GM12874 (cell line): ENCODE data around the gene IFNAR1.

Source experiments
- CTCF ChIP-seq: IDR thresholded peaks from 2 replicates; pipeline ENCODE4 v1.5.1; 2011; ENCODE audit warnings: low read depth, mild to moderate bottlenecking, control low read depth, low read length, moderate library complexity; ENCODE audit not compliant: insufficient read depth

IFNAR1 gene

GRCh38 chr21:33334191-33334590 is 9.4 kb downstream of the IFNAR1 start:
- TF ChIP-seq CTCF: no peak

- TF ChIP-seq CTCF: no peak
These were observed 10.1 kb downstream of the IFNAR1 start for GRCh38 chr21:33334824-33335223.

GRCh38 chr21:33339135-33339534 is 14.4 kb downstream of the IFNAR1 start:
- no peak for TF ChIP-seq CTCF

- no peak for TF ChIP-seq CTCF
These were observed 15.1 kb downstream of the IFNAR1 start for GRCh38 chr21:33339918-33340317.

- TF ChIP-seq CTCF: no peak
These were observed 21.0 kb downstream of the IFNAR1 start for GRCh38 chr21:33345751-33346238.

GRCh38 chr21:33348706-33349105 is 23.9 kb downstream of the IFNAR1 start:
- no peak for TF ChIP-seq CTCF

- no peak for TF ChIP-seq CTCF
These were observed 25.9 kb downstream of the IFNAR1 start for GRCh38 chr21:33350676-33351075.

- TF ChIP-seq CTCF: no peak
These were observed 30.6 kb downstream of the IFNAR1 start for GRCh38 chr21:33355355-33355754.
